SK-N-SH (cell line): ENCODE results near the gene THADA.

ENCODE experiments used
- CTCF ChIP-seq: fragments of 200-600 bp; sonication (generic); IDR thresholded peaks from 2 replicates; pipeline ENCODE4 v1.6.1; 2017; ENCODE audit warnings: antibody characterized with exemption, mild to moderate bottlenecking, moderate library complexity
- EP300 ChIP-seq, 2 experiments: IDR thresholded peaks; 2 replicates each; pipeline versions ENCODE4 v1.4.0 to v1.6.1; 2012; ENCODE audit warnings: borderline replicate concordance in 1 of 2, low read depth in 1 of 2, low read length in 1 of 2
- EZH2phosphoT487 ChIP-seq: fragments of 200-600 bp; sonication (generic); IDR thresholded peaks from 2 replicates; pipeline ENCODE4 v1.6.1; 2017; ENCODE audit warnings: low read depth, mixed run types, mild to moderate bottlenecking, antibody characterized with exemption, moderate library complexity, borderline replicate concordance
- MXI1 ChIP-seq: IDR thresholded peaks from 2 replicates; pipeline ENCODE4 v1.6.1; 2012; ENCODE audit warnings: mild to moderate bottlenecking, low read depth, low read length, improper control_type of control experiment
- NFIC ChIP-seq: IDR thresholded peaks from 2 replicates; pipeline ENCODE4 v1.4.0; 2012; ENCODE audit warnings: borderline replicate concordance
- PBX3 ChIP-seq: IDR thresholded peaks from 2 replicates; pipeline ENCODE4; 2012
- POLR2AphosphoS5 ChIP-seq: IDR thresholded peaks from 2 replicates; pipeline ENCODE4 v1.6.1; 2012; ENCODE audit warnings: low read depth, low read length
- RAD21 ChIP-seq: IDR thresholded peaks from 2 replicates; pipeline ENCODE4 v1.6.1; 2012; ENCODE audit warnings: mild to moderate bottlenecking, low read length
- REST ChIP-seq: IDR thresholded peaks from 2 replicates; pipeline ENCODE4 v1.6.1; 2012; ENCODE audit warnings: mild to moderate bottlenecking, low read depth, low read length, moderate library complexity
- SIN3A ChIP-seq: IDR thresholded peaks from 2 replicates; pipeline ENCODE4 v1.6.1; 2012; ENCODE audit warnings: low read depth, mild to moderate bottlenecking, low read length, moderate library complexity, borderline replicate concordance
- USF1 ChIP-seq: IDR thresholded peaks from 2 replicates; pipeline ENCODE4 v1.4.0; 2012; ENCODE audit warnings: low read depth, borderline replicate concordance
- USF2 ChIP-seq: fragments of 150-350 bp; IDR thresholded peaks from 2 replicates; pipeline ENCODE4 v1.6.1; 2017; ENCODE audit warnings: antibody characterized with exemption, low read length, low read depth, borderline replicate concordance
- YY1 ChIP-seq: IDR thresholded peaks from 2 replicates; pipeline ENCODE4 v1.4.0; 2012; ENCODE audit warnings: low read depth, mild to moderate bottlenecking

- TF ChIP-seq USF1 (no peak), RAD21 (no peak), YY1 (no peak), CTCF (no peak), MXI1 (no peak), REST (no peak), NFIC (no peak), SIN3A (no peak), POLR2AphosphoS5 (no peak), USF2 (no peak), EP300 (IDR thresholded peaks at IDR 0.05; ENCODE audit: borderline replicate concordance in 1 of 2, low read depth in 1 of 2, low read length in 1 of 2) (no peak), PBX3 (no peak), EZH2phosphoT487 (no peak)
These were observed 43.8 kb downstream of the THADA start for GRCh38 chr2:43551990-43552389.
